NCI-H2029 (cell line): ENCODE measurements around the gene LRRC73.
"Not testable (repeated sequence)": the region's sequence is repeated elsewhere in the genome, so short reads cannot be mapped to it uniquely, and the experiment has no call there.

Experiments
- DNase-seq: peaks from one replicate; lab custom pipeline; 2025; lab: John Stamatoyannopoulos, UW

Gene LRRC73

GRCh38 chr6:43509984-43510826, at the start of gene LRRC73:
Gene LRRC73 (minus strand): TSS chr6:43510346. CDS start chr6:43509785, 561 bp downstream.
- peak; percentile 66 for DNase-seq

GRCh38 chr6:43559328-43559727, 49.2 kb upstream of the LRRC73 start:
- DNase-seq = no peak

GRCh38 chr6:43557620-43558019, 47.5 kb upstream of the LRRC73 start:
- not testable (repeated sequence) for DNase-seq

GRCh38 chr6:43547222-43547621, 37.1 kb upstream of the LRRC73 start:
- no peak for DNase-seq

- DNase-seq = no peak
Observed at GRCh38 chr6:43544461-43544860, 34.3 kb upstream of the LRRC73 start.

- no peak for DNase-seq
Observed at GRCh38 chr6:43541774-43542471, 31.8 kb upstream of the LRRC73 start.

- DNase-seq = no peak
Observed at GRCh38 chr6:43540507-43540906, 30.4 kb upstream of the LRRC73 start.

- not testable (repeated sequence) for DNase-seq
Observed at GRCh38 chr6:43539409-43539808, 29.3 kb upstream of the LRRC73 start.

GRCh38 chr6:43538986-43539385, 28.8 kb upstream of the LRRC73 start:
- not testable (repeated sequence) for DNase-seq

- DNase-seq = no peak
Observed at GRCh38 chr6:43532201-43532600, 22.1 kb upstream of the LRRC73 start.

- no peak for DNase-seq
Observed at GRCh38 chr6:43524483-43524961, 14.4 kb upstream of the LRRC73 start.

GRCh38 chr6:43523284-43523683, 13.1 kb upstream of the LRRC73 start:
- no peak for DNase-seq

GRCh38 chr6:43522547-43523261, 12.6 kb upstream of the LRRC73 start:
- DNase-seq = no peak

- DNase-seq = peak; percentile 56
Observed at GRCh38 chr6:43521836-43522235, 11.7 kb upstream of the LRRC73 start.

GRCh38 chr6:43520097-43520496, 10.0 kb upstream of the LRRC73 start:
- DNase-seq = no peak

GRCh38 chr6:43517505-43518357, 7.6 kb upstream of the LRRC73 start:
- no peak for DNase-seq

- DNase-seq = peak; percentile 99
Observed at GRCh38 chr6:43516697-43517504, 6.8 kb upstream of the LRRC73 start, which contains the start of the genes POLR1C and YIPF3. Gene POLR1C (plus strand): TSS chr6:43517089. CDS start chr6:43517110, 21 bp downstream. Gene YIPF3 (minus strand): TSS chr6:43516926. CDS start chr6:43516807, 119 bp downstream.

GRCh38 chr6:43516367-43516696, 6.2 kb upstream of the LRRC73 start:
- no peak for DNase-seq

GRCh38 chr6:43515808-43516207, 5.7 kb upstream of the LRRC73 start:
- no peak for DNase-seq

- no peak for DNase-seq
Observed at GRCh38 chr6:43511824-43512415, 1.8 kb upstream of the LRRC73 start.
